ENCODE results near the gene WASF1.

DNA sequence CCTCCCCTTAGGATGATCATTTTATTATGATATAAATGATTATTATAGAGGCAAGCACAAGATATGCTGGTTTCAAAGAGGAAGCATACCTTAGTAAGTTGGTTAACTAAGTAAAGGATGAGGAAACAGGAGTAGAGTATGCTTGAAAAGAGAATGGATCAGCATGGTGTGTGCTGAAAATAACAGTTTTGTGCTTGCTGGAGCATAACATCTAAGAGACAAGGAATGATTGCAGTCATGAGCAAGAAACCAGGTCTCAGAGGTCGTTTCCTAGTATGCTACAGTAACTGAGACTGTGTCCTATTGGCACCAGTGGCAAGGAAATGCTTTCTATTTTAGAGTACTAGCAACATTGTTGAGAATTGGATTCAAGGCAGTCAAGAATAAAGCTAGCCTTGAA lies 34.9 kb upstream of the WASF1 start:
- TF ChIP-seq HDAC2 (IDR thresholded peaks at IDR 0.05) (no peak), POLR2A (IDR thresholded peaks at IDR 0.05; ENCODE audit: low read length) (no peak), KDM1A (IDR thresholded peaks at IDR 0.05; ENCODE audit: low read depth) (no peak), CHD4 (IDR thresholded peaks at IDR 0.05; ENCODE audit: borderline replicate concordance) (no peak), EP300 (IDR thresholded peaks at IDR 0.05) (no peak), MAZ (IDR thresholded peaks at IDR 0.05; ENCODE audit: borderline replicate concordance, low read depth, low read length) (no peak), BHLHE40 (IDR thresholded peaks at IDR 0.05; ENCODE audit: low read depth, low read length) (no peak), RFX5 (IDR thresholded peaks at IDR 0.05) (no peak), PHF8 (IDR thresholded peaks at IDR 0.05; ENCODE audit: borderline replicate concordance, low read depth) (no peak), JUN (IDR thresholded peaks at IDR 0.05) (no peak), CHD2 (IDR thresholded peaks at IDR 0.05; ENCODE audit: low read length, partially characterized antibody) (no peak), FOSL2 (IDR thresholded peaks at IDR 0.05) (no peak), FOSL2 (CRISPR knock-in tag; IDR thresholded peaks at IDR 0.05) (no peak)
- TF ChIP-seq, protein P1, sequence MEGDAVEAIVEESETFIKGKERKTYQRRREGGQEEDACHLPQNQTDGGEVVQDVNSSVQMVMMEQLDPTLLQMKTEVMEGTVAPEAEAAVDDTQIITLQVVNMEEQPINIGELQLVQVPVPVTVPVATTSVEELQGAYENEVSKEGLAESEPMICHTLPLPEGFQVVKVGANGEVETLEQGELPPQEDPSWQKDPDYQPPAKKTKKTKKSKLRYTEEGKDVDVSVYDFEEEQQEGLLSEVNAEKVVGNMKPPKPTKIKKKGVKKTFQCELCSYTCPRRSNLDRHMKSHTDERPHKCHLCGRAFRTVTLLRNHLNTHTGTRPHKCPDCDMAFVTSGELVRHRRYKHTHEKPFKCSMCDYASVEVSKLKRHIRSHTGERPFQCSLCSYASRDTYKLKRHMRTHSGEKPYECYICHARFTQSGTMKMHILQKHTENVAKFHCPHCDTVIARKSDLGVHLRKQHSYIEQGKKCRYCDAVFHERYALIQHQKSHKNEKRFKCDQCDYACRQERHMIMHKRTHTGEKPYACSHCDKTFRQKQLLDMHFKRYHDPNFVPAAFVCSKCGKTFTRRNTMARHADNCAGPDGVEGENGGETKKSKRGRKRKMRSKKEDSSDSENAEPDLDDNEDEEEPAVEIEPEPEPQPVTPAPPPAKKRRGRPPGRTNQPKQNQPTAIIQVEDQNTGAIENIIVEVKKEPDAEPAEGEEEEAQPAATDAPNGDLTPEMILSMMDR (IDR thresholded peaks at IDR 0.05) = no peak
- TF ChIP-seq, protein P2, sequence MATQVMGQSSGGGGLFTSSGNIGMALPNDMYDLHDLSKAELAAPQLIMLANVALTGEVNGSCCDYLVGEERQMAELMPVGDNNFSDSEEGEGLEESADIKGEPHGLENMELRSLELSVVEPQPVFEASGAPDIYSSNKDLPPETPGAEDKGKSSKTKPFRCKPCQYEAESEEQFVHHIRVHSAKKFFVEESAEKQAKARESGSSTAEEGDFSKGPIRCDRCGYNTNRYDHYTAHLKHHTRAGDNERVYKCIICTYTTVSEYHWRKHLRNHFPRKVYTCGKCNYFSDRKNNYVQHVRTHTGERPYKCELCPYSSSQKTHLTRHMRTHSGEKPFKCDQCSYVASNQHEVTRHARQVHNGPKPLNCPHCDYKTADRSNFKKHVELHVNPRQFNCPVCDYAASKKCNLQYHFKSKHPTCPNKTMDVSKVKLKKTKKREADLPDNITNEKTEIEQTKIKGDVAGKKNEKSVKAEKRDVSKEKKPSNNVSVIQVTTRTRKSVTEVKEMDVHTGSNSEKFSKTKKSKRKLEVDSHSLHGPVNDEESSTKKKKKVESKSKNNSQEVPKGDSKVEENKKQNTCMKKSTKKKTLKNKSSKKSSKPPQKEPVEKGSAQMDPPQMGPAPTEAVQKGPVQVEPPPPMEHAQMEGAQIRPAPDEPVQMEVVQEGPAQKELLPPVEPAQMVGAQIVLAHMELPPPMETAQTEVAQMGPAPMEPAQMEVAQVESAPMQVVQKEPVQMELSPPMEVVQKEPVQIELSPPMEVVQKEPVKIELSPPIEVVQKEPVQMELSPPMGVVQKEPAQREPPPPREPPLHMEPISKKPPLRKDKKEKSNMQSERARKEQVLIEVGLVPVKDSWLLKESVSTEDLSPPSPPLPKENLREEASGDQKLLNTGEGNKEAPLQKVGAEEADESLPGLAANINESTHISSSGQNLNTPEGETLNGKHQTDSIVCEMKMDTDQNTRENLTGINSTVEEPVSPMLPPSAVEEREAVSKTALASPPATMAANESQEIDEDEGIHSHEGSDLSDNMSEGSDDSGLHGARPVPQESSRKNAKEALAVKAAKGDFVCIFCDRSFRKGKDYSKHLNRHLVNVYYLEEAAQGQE (IDR thresholded peaks at IDR 0.05) = no peak

Data from A549 (cell line).